GM12878 (cell line): Measurements from ENCODE around the gene IQGAP2. TPM values are rescaled to one million over a fixed set of nuclear protein-coding genes. Genes with fewer than 3 reads are reported as not detected.

Experiments used
- IKZF2 ChIP-seq, 2 experiments: fragments of 450-650 bp; IDR thresholded peaks; 2 replicates each; pipeline ENCODE4 v1.6.1; 2017; ENCODE audit warnings: mild to moderate bottlenecking in 2 of 2, moderate library complexity in 2 of 2
- PKNOX1 ChIP-seq: fragments of 450-650 bp; IDR thresholded peaks from 2 replicates; pipeline ENCODE4 v1.6.1; 2016; ENCODE audit warnings: mild to moderate bottlenecking
- ZNF274 ChIP-seq: IDR thresholded peaks from one replicate; pipeline ENCODE4 v1.8.0; 2011; ENCODE audit not compliant: insufficient read length, insufficient read depth
- ZNF592 ChIP-seq: fragments of 450-650 bp; IDR thresholded peaks from 2 replicates; pipeline ENCODE4 v1.6.1; 2017; ENCODE audit warnings: mild to moderate bottlenecking, moderate library complexity
- ZNF687 ChIP-seq: fragments of 450-650 bp; IDR thresholded peaks from 2 replicates; pipeline ENCODE4 v1.6.1; 2017; ENCODE audit warnings: mild to moderate bottlenecking, moderate library complexity
- polyA plus RNA-seq, 11 experiments: library from polyadenylated mRNA; depleted of rRNA in 4 of 11; unstranded in 6 of 11; stranded (reverse) in 5 of 11; fragments of >200 nt; fragmentation: Nextera tagmentation in 4 of 11; fragmentation: Illumina TruSeq in 1 of 11; extraction: Ambion mirVana in 4 of 11; extraction: Trizol in 1 of 11; gene quantifications; 1 replicate in 1 of 11; 2 replicates in 10 of 11; pipeline versions ENCODE4 v1.2.1 to v1.2.3, GENCODE V29; 2011 to 2016; ENCODE audit warnings: inconsistent platforms in 2 of 11, missing spikeins in 2 of 11, low read depth in 1 of 11
- total RNA-seq, 4 experiments: library from RNA; depleted of rRNA in 3 of 4; stranded (reverse); fragments of >200 nt in 3 of 4; fragmentation: Illumina TruSeq in 1 of 4; extraction: Trizol in 1 of 4; gene quantifications; 2 replicates each; pipeline versions ENCODE4 v1.2.1 to v1.2.3, GENCODE V29; 2013 to 2021

The IQGAP2 gene
- total and polyA plus RNA-seq, 10 of the 15 experiments (the other 5 are each of a cell fraction or from before 2014, with no cell fraction given): 14.5 to 41.4 (median 21.8) TPM

- TF ChIP-seq ZNF687: no peak
- no peak for TF ChIP-seq IKZF2 (IDR thresholded peaks at IDR 0.05)
- no peak for TF ChIP-seq ZNF274
- no peak for TF ChIP-seq ZNF592
- no peak for TF ChIP-seq PKNOX1
Measured at GRCh38 chr5:76594107-76594506, 191.0 kb downstream of the IQGAP2 start (continued).
